ENCODE measurements around the gene TMEM81.

DNA sequence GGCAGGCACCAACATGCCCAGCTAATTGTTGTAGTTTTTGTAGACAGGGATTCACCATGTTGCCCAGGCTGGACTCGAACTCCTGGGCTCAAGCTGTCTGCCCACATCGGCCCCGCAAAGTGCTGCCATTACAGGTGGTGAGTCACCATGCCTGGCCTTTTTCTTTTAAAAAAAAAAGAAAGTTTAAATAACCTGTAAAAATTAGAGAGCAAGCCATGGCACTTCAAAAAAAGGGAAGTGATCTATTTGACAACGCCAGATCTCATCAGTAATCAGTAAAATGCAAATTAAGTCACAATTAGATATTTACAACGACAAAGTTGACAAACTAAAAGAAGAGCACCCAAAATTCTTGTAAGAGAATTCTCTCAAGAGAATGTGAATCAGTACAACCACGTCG is 40.5 kb upstream of the TMEM81 start:
- TF ChIP-seq, protein P1, sequence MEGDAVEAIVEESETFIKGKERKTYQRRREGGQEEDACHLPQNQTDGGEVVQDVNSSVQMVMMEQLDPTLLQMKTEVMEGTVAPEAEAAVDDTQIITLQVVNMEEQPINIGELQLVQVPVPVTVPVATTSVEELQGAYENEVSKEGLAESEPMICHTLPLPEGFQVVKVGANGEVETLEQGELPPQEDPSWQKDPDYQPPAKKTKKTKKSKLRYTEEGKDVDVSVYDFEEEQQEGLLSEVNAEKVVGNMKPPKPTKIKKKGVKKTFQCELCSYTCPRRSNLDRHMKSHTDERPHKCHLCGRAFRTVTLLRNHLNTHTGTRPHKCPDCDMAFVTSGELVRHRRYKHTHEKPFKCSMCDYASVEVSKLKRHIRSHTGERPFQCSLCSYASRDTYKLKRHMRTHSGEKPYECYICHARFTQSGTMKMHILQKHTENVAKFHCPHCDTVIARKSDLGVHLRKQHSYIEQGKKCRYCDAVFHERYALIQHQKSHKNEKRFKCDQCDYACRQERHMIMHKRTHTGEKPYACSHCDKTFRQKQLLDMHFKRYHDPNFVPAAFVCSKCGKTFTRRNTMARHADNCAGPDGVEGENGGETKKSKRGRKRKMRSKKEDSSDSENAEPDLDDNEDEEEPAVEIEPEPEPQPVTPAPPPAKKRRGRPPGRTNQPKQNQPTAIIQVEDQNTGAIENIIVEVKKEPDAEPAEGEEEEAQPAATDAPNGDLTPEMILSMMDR (IDR thresholded peaks at IDR 0.05; ENCODE audit: control extremely low read depth in 1 of 3, insufficient read depth in 1 of 3, low read depth in 1 of 3, low read length in 3 of 3) = no peak
- TF ChIP-seq HDAC2 (IDR thresholded peaks at IDR 0.05; ENCODE audit: borderline replicate concordance in 1 of 2, low read depth in 2 of 2, low read length in 2 of 2) (no peak), EZH2 (IDR thresholded peaks at IDR 0.05; ENCODE audit: low read depth, low read length, severe bottlenecking) (no peak), EP300 (IDR thresholded peaks at IDR 0.05; ENCODE audit: borderline replicate concordance in 1 of 2, low read depth in 2 of 2, low read length in 2 of 2) (no peak), GABPA (IDR thresholded peaks at IDR 0.05; ENCODE audit: borderline replicate concordance, insufficient read depth, low read length) (no peak)
- TF ChIP-seq, protein P2, sequence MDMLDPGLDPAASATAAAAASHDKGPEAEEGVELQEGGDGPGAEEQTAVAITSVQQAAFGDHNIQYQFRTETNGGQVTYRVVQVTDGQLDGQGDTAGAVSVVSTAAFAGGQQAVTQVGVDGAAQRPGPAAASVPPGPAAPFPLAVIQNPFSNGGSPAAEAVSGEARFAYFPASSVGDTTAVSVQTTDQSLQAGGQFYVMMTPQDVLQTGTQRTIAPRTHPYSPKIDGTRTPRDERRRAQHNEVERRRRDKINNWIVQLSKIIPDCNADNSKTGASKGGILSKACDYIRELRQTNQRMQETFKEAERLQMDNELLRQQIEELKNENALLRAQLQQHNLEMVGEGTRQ (IDR thresholded peaks at IDR 0.05; ENCODE audit: low read length) = no peak
